Measurements from ENCODE around the gene ARHGEF40.
"Not testable (repeated sequence)": the region's sequence is repeated elsewhere in the genome, so short reads cannot be mapped to it uniquely, and the experiment has no call there.

Gene ARHGEF40

GRCh38 chr14:21039585-21040369 is 30.3 kb upstream of the ARHGEF40 start:
- no peak for FAIRE-seq

GRCh38 chr14:21040370-21040925 is 29.7 kb upstream of the ARHGEF40 start:
- no peak for FAIRE-seq

More at GRCh38 chr14:21039585-21040369, 30.3 kb upstream of the ARHGEF40 start:
- no peak for DNase-seq (ENCODE audit: insufficient read length, low spot score)

GRCh38 chr14:21040941-21041340 is 29.2 kb upstream of the ARHGEF40 start:
- not testable (repeated sequence) for DNase-seq (ENCODE audit: insufficient read length, low spot score); FAIRE-seq

More at GRCh38 chr14:21040370-21040925, 29.7 kb upstream of the ARHGEF40 start:
- DNase-seq (ENCODE audit: insufficient read length, low spot score): no peak

GRCh38 chr14:21041676-21042433 is 28.2 kb upstream of the ARHGEF40 start, which contains the start of gene RNASE7:
TSS of gene RNASE7 (plus strand) at chr14:21042362. CDS start at chr14:21042993, 631 bp downstream.
- DNase-seq (ENCODE audit: insufficient read length, low spot score): no peak
- FAIRE-seq: no peak

- no peak for FAIRE-seq
Observed at GRCh38 chr14:21042918-21043317, 27.2 kb upstream of the ARHGEF40 start.

GRCh38 chr14:21043387-21043973 is 26.6 kb upstream of the ARHGEF40 start:
- FAIRE-seq: no peak
- DNase-seq (ENCODE audit: insufficient read length, low spot score): no peak

More at GRCh38 chr14:21042918-21043317, 27.2 kb upstream of the ARHGEF40 start:
- DNase-seq (ENCODE audit: insufficient read length, low spot score): no peak

- FAIRE-seq: no peak
- no peak for DNase-seq (ENCODE audit: insufficient read length, low spot score)
Observed at GRCh38 chr14:21043974-21044618, 26.0 kb upstream of the ARHGEF40 start.

GRCh38 chr14:21047378-21047781 is 22.7 kb upstream of the ARHGEF40 start:
- no peak for FAIRE-seq
- no peak for DNase-seq (ENCODE audit: insufficient read length, low spot score)

GRCh38 chr14:21048638-21049037 is 21.5 kb upstream of the ARHGEF40 start:
- DNase-seq (ENCODE audit: insufficient read length, low spot score) (no peak), FAIRE-seq (no peak)

- DNase-seq (ENCODE audit: insufficient read length, low spot score) (no peak), FAIRE-seq (no peak)
Observed at GRCh38 chr14:21049271-21049673, 20.8 kb upstream of the ARHGEF40 start.

GRCh38 chr14:21050597-21050996 is 19.5 kb upstream of the ARHGEF40 start:
- FAIRE-seq (no peak), DNase-seq (ENCODE audit: insufficient read length, low spot score) (no peak)

- FAIRE-seq: no peak
- no peak for DNase-seq (ENCODE audit: insufficient read length, low spot score)
Observed at GRCh38 chr14:21053184-21054122, 16.7 kb upstream of the ARHGEF40 start.

GRCh38 chr14:21054123-21054767 is 15.9 kb upstream of the ARHGEF40 start:
- no peak for DNase-seq (ENCODE audit: insufficient read length, low spot score)
- no peak for FAIRE-seq

- DNase-seq (ENCODE audit: insufficient read length, low spot score): no peak
- FAIRE-seq: no peak
Observed at GRCh38 chr14:21054768-21055145, 15.3 kb upstream of the ARHGEF40 start.

GRCh38 chr14:21055432-21056117 is 14.5 kb upstream of the ARHGEF40 start:
- FAIRE-seq: no peak
- no peak for DNase-seq (ENCODE audit: insufficient read length, low spot score)

- FAIRE-seq: no peak
- no peak for DNase-seq (ENCODE audit: insufficient read length, low spot score)
Observed at GRCh38 chr14:21056520-21057163, 13.5 kb upstream of the ARHGEF40 start.

- no peak for DNase-seq (ENCODE audit: insufficient read length, low spot score)
- FAIRE-seq: no peak
Observed at GRCh38 chr14:21057803-21058675, 12.1 kb upstream of the ARHGEF40 start, which contains the start of gene RNASE8. TSS of gene RNASE8 (plus strand) at chr14:21057822. CDS start at chr14:21057893, 71 bp downstream.

All from GM19239 (cell line).